GM12892 (cell line): ENCODE results near the gene PNMA8B.

Experiments used
- DNase-seq: peaks from one replicate; pipeline ENCODE4 v3.0.0; 2011; ENCODE audit not compliant: insufficient read length
- FAIRE-seq: peaks from 2 replicates; lab custom pipeline; 2011; peaks lifted over from hg19 to GRCh38; lab: Jason Lieb, UNC
- POLR2A ChIP-seq: IDR thresholded peaks from 2 replicates; pipeline ENCODE4 v1.6.1; 2011; ENCODE audit warnings: low read depth, low read length, control low read depth
- POLR2AphosphoS5 ChIP-seq: IDR thresholded peaks from 2 replicates; pipeline ENCODE4 v1.6.1; 2011; ENCODE audit warnings: low read depth, low read length, control low read depth
- TAF1 ChIP-seq: IDR thresholded peaks from 2 replicates; pipeline ENCODE4 v1.6.1; 2011; ENCODE audit warnings: low read depth, mild to moderate bottlenecking, control low read depth, low read length, borderline replicate concordance

PNMA8B gene

DNA sequence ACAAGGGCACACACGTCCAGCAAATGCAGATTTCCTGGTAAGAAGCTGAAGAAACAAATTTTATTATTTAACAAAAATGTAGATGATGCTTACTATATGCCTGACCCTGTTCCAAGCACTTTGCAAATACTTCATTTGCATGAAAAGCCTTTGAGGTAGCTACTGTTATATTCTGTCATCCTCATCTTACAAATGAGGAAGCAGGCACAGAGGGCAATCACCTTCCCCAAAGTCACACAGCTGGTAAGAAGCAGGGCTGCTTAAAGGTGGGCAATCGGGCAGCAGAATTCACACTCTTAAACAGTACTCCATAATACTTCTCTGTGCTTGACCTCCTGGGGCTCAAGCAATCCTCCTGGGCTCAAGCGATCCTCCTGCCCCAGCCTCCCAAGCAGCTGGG, 48.7 kb downstream of the PNMA8B start:
- DNase-seq (no peak), FAIRE-seq (no peak)
- TF ChIP-seq POLR2AphosphoS5, result no peak

DNA sequence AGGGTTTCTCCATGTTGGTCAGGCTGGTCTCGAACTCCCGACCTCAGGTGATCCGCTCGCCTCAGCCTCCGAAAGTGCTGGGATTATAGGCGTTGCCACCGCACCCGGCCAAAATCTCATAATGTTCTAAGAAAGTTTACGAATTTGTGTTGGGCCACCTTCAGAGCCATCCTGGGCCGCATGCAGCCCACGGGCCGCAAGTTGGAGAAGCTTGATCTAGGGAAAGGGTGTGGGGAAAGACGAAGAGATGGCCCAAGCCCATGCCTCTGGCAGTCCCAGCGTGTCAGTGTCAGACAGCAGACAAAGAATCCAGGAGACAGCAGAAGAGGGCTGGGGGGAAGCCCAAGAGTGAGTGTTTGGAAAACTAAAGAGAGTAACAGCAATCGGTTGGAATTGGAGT, 49.6 kb downstream of the PNMA8B start:
- DNase-seq (no peak), FAIRE-seq (no peak)
- TF ChIP-seq TAF1 (no peak), POLR2AphosphoS5 (no peak), POLR2A (no peak)

DNA sequence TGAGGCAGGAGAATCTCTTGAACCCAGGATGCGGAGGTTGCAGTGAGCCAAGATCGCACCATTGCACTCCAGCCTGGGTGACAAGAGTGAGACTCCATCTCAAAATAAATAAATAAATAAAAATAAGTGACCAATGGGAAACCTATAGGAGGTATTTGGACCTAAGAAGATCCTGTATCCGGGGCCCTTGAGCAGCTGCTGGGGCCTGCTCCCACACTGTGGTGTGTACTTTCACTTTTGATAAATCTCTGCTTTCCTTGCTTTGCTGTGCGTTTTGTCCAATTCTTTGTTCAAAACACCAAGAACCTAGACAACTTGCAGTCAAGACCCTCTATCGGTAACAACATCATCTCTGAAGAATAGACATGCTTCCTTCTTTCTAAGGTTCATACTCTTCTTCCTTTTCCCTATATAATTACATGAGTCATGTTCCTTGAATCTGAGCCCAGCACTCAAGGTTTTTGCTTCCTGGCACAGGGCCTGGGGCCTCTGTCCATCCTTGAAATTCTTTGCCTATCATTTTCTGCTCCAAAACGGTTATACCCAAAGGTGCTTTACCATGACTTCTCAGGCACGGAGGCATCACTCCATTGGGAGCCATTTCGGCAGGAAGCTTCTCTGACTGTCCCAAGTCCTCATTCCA, 52.7 kb downstream of the PNMA8B start:
- FAIRE-seq, result no peak
- no peak for DNase-seq
- no peak for TF ChIP-seq POLR2AphosphoS5
- TF ChIP-seq TAF1, result no peak
- no peak for TF ChIP-seq POLR2A

DNA sequence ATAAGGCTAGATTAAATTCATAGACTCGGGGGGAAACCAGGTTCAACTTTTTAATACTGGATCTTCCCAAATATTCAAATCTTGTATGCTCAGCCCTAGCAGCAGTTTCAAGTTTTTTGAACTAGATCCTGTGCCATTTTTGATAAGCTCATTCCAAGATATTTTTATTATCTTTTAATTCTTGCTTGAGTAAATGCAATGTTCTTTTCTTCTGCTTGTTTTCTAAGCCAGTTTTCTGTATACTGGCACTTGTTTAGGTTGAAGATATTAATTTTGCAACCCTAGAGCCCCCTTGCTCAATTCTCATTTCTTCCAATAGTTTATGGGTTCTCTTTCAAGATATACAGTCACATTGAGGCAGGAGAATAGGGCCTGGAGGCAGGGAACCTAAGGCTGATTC, 53.8 kb downstream of the PNMA8B start:
- DNase-seq, result no peak
- TF ChIP-seq POLR2A (no peak), TAF1 (no peak), POLR2AphosphoS5 (no peak)
- FAIRE-seq, result no peak
